Measurements from ENCODE around the gene ARHGDIB. TPM values are rescaled to one million over a fixed set of nuclear protein-coding genes. Genes with fewer than 3 reads are reported as not detected.

Gene ARHGDIB
- polyA plus RNA-seq, 1 experiment, result 8.9 TPM

GRCh38 chr12:14900521-14901227 lies 60.7 kb downstream of the ARHGDIB start:
- CTCF ChIA-PET, result interaction anchor here (1.4 kb wide), 1 partner anchor 95 kb away, joined by 4 read pairs; no protein-coding TSS in a partner anchor

GRCh38 chr12:14896521-14897169 lies 64.8 kb downstream of the ARHGDIB start:
- TF ChIP-seq CTCF (IDR thresholded peaks at IDR 0.05; ENCODE audit: low read depth, low read length), result no peak
- Histone ChIP-seq H3K4me3 (ENCODE audit: low read depth, low read length) (0 out of 2 replicates have a peak overlapping the region, but pooled peaks have one; percentile 8), H3K9me3 (ENCODE audit: control insufficient read depth, insufficient read depth, low read length) (no peaks in the 10 kb centered on the region), H3K27ac (ENCODE audit: low read depth, low read length) (peak overlapping the region; percentile 47), H3K27me3 (ENCODE audit: control insufficient read depth, insufficient read depth, low read length) (no peaks in the 10 kb centered on the region)
- ChIA-PET CTCF (no interaction called here), POLR2A (no interaction called here)
- DNase-seq (ENCODE audit: low read depth, low spot score), result peak; percentile 52

More at GRCh38 chr12:14900521-14901227, 60.7 kb downstream of the ARHGDIB start:
- no peak overlapping the region for H3K4me3 ChIP-seq (ENCODE audit: low read depth, low read length)
- no peaks in the 10 kb centered on the region for H3K9me3 ChIP-seq (ENCODE audit: control insufficient read depth, insufficient read depth, low read length)
- no peak overlapping the region for H3K27ac ChIP-seq (ENCODE audit: low read depth, low read length)
- TF ChIP-seq CTCF (IDR thresholded peaks at IDR 0.05; ENCODE audit: low read depth, low read length), result no peak
- POLR2A ChIA-PET, result no interaction called here
- no peaks in the 10 kb centered on the region for H3K27me3 ChIP-seq (ENCODE audit: control insufficient read depth, insufficient read depth, low read length)
- no peak for DNase-seq (ENCODE audit: low read depth, low spot score)

GRCh38 chr12:14893506-14894250 lies 67.7 kb downstream of the ARHGDIB start:
- H3K9me3 ChIP-seq (ENCODE audit: control insufficient read depth, insufficient read depth, low read length), result no peaks in the 10 kb centered on the region
- ChIA-PET CTCF (interaction anchor here (0.5 to 2.3 kb wide), 9 partner anchors 10 to 169 kb away, joined by 3 to 10 read pairs (median 4); partner anchors contain the start of gene ART4), POLR2A (interaction anchor here (0.6 kb wide), 1 partner anchor 123 kb away, joined by 4 read pairs; a partner anchor contains a TSS)
- no peak overlapping the region for H3K27ac ChIP-seq (ENCODE audit: low read depth, low read length)
- DNase-seq (ENCODE audit: low read depth, low spot score), result no peak
- H3K27me3 ChIP-seq (ENCODE audit: control insufficient read depth, insufficient read depth, low read length), result peaks cover 6% of the 10 kb centered on the region
- peak; percentile 38 for TF ChIP-seq CTCF (IDR thresholded peaks at IDR 0.05; ENCODE audit: low read depth, low read length)
- no peak overlapping the region for H3K4me3 ChIP-seq (ENCODE audit: low read depth, low read length)

GRCh38 chr12:14892726-14893505 lies 68.5 kb downstream of the ARHGDIB start:
- CTCF ChIA-PET, result interaction anchor here (1.4 to 2.3 kb wide), 4 partner anchors 45 to 102 kb away, joined by 3 to 10 read pairs (median 6); partner anchors contain the start of gene ART4
- no peak overlapping the region for H3K27ac ChIP-seq (ENCODE audit: low read depth, low read length)
- TF ChIP-seq CTCF (IDR thresholded peaks at IDR 0.05; ENCODE audit: low read depth, low read length), result no peak
- H3K4me3 ChIP-seq (ENCODE audit: low read depth, low read length), result no peak overlapping the region
- H3K9me3 ChIP-seq (ENCODE audit: control insufficient read depth, insufficient read depth, low read length), result no peaks in the 10 kb centered on the region
- no peak for DNase-seq (ENCODE audit: low read depth, low spot score)
- H3K27me3 ChIP-seq (ENCODE audit: control insufficient read depth, insufficient read depth, low read length), result peaks cover 6% of the 10 kb centered on the region
- POLR2A ChIA-PET, result no interaction called here

Other genes starting within 250 kb of the ARHGDIB start
- 13.2 and 16.5 TPM in 2 replicates for gene WBP11, start 158.1 kb downstream of the ARHGDIB start, polyA plus RNA-seq (2011; rRNA removed)
- gene C12orf60, start 157.9 kb downstream of the ARHGDIB start, polyA plus RNA-seq (2011; rRNA removed), result 0.57 and 1.0 TPM in 2 replicates
- gene SMCO3, start 147.4 kb downstream of the ARHGDIB start, polyA plus RNA-seq (2011; rRNA removed), result 0.05 TPM in 1 of 2 replicates, not detected in the other
- gene ART4, start 118.1 kb downstream of the ARHGDIB start, polyA plus RNA-seq (2011; rRNA removed), result not detected in 2 replicates
- 3.9 and 4.0 TPM in 2 replicates for gene MGP, start 75.7 kb downstream of the ARHGDIB start, polyA plus RNA-seq (2011; rRNA removed)
- not detected in 2 replicates for gene ERP27, start 23.1 kb downstream of the ARHGDIB start, polyA plus RNA-seq (2011; rRNA removed)
- not detected in 2 replicates for gene PDE6H, start 11.4 kb upstream of the ARHGDIB start, polyA plus RNA-seq (2011; rRNA removed)